Endothelial cell of umbilical vein (primary cell): ENCODE data around the gene TMEM121. TPM values are rescaled to one million over a fixed set of nuclear protein-coding genes. Genes with fewer than 3 reads are reported as not detected.

Experiments
- BruUV-seq: library from RNA; stranded (reverse); fragments of 400-500 nt; replicated peaks from 2 replicates; lab custom pipeline; 2021; lab: Mats Ljungman, UMichigan
- CTCF ChIA-PET: fragments of 300-600, 350-600 bp; sonication (Branson Sonifier 250); formaldehyde crosslinking; loops from one replicate; lab custom pipeline; 2021; ENCODE audit warnings: antibody characterized with exemption, inconsistent platforms; lab: Charles Lee
- POLR2A ChIA-PET: fragments of 300-600, 350-600 bp; sonication (Branson Sonifier 250); formaldehyde crosslinking; loops from one replicate; lab custom pipeline; 2021; ENCODE audit warnings: antibody characterized with exemption, inconsistent platforms; lab: Charles Lee
- DNase-seq: peaks from one replicate; pipeline ENCODE4 v3.0.0-alpha.2; 2011; ENCODE audit warnings: low read depth, low spot score
- FAIRE-seq: peaks from 2 replicates; lab custom pipeline; 2011; peaks lifted over from hg19 to GRCh38; lab: Jason Lieb, UNC
- H2AFZ ChIP-seq: 2 replicates; pipeline ENCODE4 v1.6.0; 2012; ENCODE audit warnings: low read depth, low read length, control low read depth, inconsistent platforms
- H3K27ac ChIP-seq: 2 replicates; pipeline ENCODE4 v1.5.1; 2011; ENCODE audit warnings: low read depth, mild to moderate bottlenecking, control low read depth, low read length, moderate library complexity; ENCODE audit not compliant: insufficient read depth
- H3K27me3 ChIP-seq, 2 experiments: 2 replicates each; pipeline versions ENCODE4 v1.6.0 to v1.6.1; 2011; ENCODE audit warnings: low read length in 2 of 2, mixed read lengths in 1 of 2; ENCODE audit not compliant: control insufficient read depth in 2 of 2, insufficient read depth in 2 of 2
- H3K36me3 ChIP-seq, 2 experiments: 2 replicates in 1 of 2; 3 replicates in 1 of 2; pipeline ENCODE4 v1.5.1; 2011; ENCODE audit warnings: low read length in 2 of 2, mild to moderate bottlenecking in 1 of 2, moderate library complexity in 1 of 2; ENCODE audit not compliant: control insufficient read depth in 2 of 2, insufficient read depth in 2 of 2; ENCODE audit errors: extremely low read depth in 1 of 2
- H3K4me1 ChIP-seq: 3 replicates; pipeline ENCODE4 v1.5.1; 2011; ENCODE audit warnings: mild to moderate bottlenecking, low read length; ENCODE audit not compliant: control insufficient read depth, insufficient read depth; ENCODE audit errors: extremely low read depth
- H3K4me2 ChIP-seq: 2 replicates; pipeline ENCODE4 v1.6.1; 2011; ENCODE audit warnings: low read length, control low read depth, mixed read lengths; ENCODE audit not compliant: insufficient read depth
- H3K4me3 ChIP-seq, 3 experiments: fragments of 200-600 bp in 1 of 3; sonication (generic), shearing (Covaris generic) in 1 of 3; replicated peaks in 1 of 3; 2 replicates each; pipeline ENCODE4 v1.5.1; 2011 to 2016; ENCODE audit warnings: control low read depth in 3 of 3, low read length in 3 of 3, mild to moderate bottlenecking in 2 of 3, inconsistent platforms in 1 of 3, low read depth in 1 of 3, moderate library complexity in 1 of 3; ENCODE audit not compliant: insufficient read depth in 1 of 3
- H3K79me2 ChIP-seq: 2 replicates; pipeline ENCODE4 v1.6.0; 2012; ENCODE audit warnings: low read length, inconsistent platforms; ENCODE audit not compliant: control insufficient read depth, insufficient read depth
- H3K9ac ChIP-seq: replicated peaks from 2 replicates; pipeline ENCODE3; 2011; ENCODE audit warnings: low read length, control low read depth; ENCODE audit not compliant: insufficient read depth; ENCODE audit errors: extremely low read depth
- H3K9me1 ChIP-seq: replicated peaks from 3 replicates; pipeline ENCODE4 v1.6.0; 2011; ENCODE audit warnings: mild to moderate bottlenecking, low read length; ENCODE audit not compliant: control insufficient read depth, insufficient read depth; ENCODE audit errors: extremely low read depth
- H3K9me3 ChIP-seq: replicated peaks from 2 replicates; pipeline ENCODE4 v1.5.1; 2012; ENCODE audit warnings: low read length, inconsistent platforms; ENCODE audit not compliant: control insufficient read depth, insufficient read depth
- H4K20me1 ChIP-seq: replicated peaks from 2 replicates; pipeline ENCODE3; 2011; ENCODE audit warnings: mild to moderate bottlenecking, low read length; ENCODE audit not compliant: control insufficient read depth, insufficient read depth; ENCODE audit errors: extremely low read depth
- EZH2 ChIP-seq: IDR thresholded peaks from 2 replicates; pipeline ENCODE4 v1.6.1; 2012; ENCODE audit warnings: borderline replicate concordance, low read depth, mild to moderate bottlenecking, moderate library complexity, low read length, inconsistent platforms; ENCODE audit not compliant: severe bottlenecking
- FOS ChIP-seq: IDR thresholded peaks from 2 replicates; pipeline ENCODE4 v1.6.1; 2011; ENCODE audit warnings: mild to moderate bottlenecking, low read length, moderate library complexity, borderline replicate concordance; ENCODE audit not compliant: insufficient read depth
- GATA2 ChIP-seq: IDR thresholded peaks from 2 replicates; pipeline ENCODE4 v1.7.0; 2011; ENCODE audit warnings: low read depth, mild to moderate bottlenecking, moderate library complexity, mixed read lengths, low read length; ENCODE audit not compliant: insufficient read length, insufficient read depth
- JUN ChIP-seq: IDR thresholded peaks from 2 replicates; pipeline ENCODE4 v1.6.1; 2011; ENCODE audit warnings: borderline replicate concordance, low read depth; ENCODE audit not compliant: insufficient read length, insufficient read depth
- MYC ChIP-seq: IDR thresholded peaks from one replicate; pipeline ENCODE4 v1.6.1; 2011; ENCODE audit warnings: mild to moderate bottlenecking, low read depth, low read length
- POLR2A ChIP-seq: IDR thresholded peaks from 2 replicates; pipeline ENCODE4 v1.6.1; 2012; ENCODE audit warnings: low read depth, mild to moderate bottlenecking, control low read depth, low read length
- POLR2AphosphoS5 ChIP-seq: IDR thresholded peaks from 2 replicates; pipeline ENCODE4 v1.6.1; 2012; ENCODE audit warnings: low read depth, mild to moderate bottlenecking, control low read depth, low read length, moderate library complexity; ENCODE audit not compliant: insufficient read depth
- dilution Hi-C: fragments of 300-500 bp; cut with MboI; formaldehyde crosslinking; loops from one replicate; pipeline ENCODE4 v1.15.0; 2019; ENCODE audit warnings: low sequenced_read_pairs; ENCODE audit not compliant: extremely low pct_ligation_motif_present
- intact Hi-C: fragments of 100-400 bp; cut with micrococcal nuclease; formaldehyde crosslinking; loops from one replicate; pipeline ENCODE4 v1.10.0; 2022
- polyA plus RNA-seq, 4 experiments: library from polyadenylated mRNA; depleted of rRNA in 3 of 4; stranded (reverse) in 3 of 4; unstranded in 1 of 4; fragments of >200 nt; gene quantifications; 2 replicates each; pipeline versions ENCODE4 v1.2.1 to v1.2.3, GENCODE V29; 2011 to 2012; ENCODE audit warnings: missing spikeins in 1 of 4
- total RNA-seq: library from RNA; stranded (reverse); gene quantifications from 2 replicates; pipeline ENCODE4 v1.2.3, GENCODE V29; 2021
- TF ChIP-seq, protein P1 (sequence below): IDR thresholded peaks from 2 replicates; pipeline ENCODE4 v1.6.1; 2011; ENCODE audit not compliant: insufficient read depth, insufficient read length
- TF ChIP-seq, protein P2 (sequence below), 2 donors: IDR thresholded peaks; 1 replicate in 1 of 2; 2 replicates in 1 of 2; pipeline ENCODE4 v1.5.1; 2011; ENCODE audit warnings: low read length in 2 of 2, mild to moderate bottlenecking in 2 of 2, moderate library complexity in 2 of 2, control low read depth in 1 of 2, inconsistent platforms in 1 of 2, low read depth in 1 of 2; ENCODE audit not compliant: insufficient read depth in 1 of 2; ENCODE audit errors: extremely low read depth in 1 of 2

The TMEM121 gene
- total and polyA plus RNA-seq, 2 donors (not counting 3 experiments of a cell fraction or from before 2014, with no cell fraction given), result 4.8 to 7.7 TPM

DNA sequence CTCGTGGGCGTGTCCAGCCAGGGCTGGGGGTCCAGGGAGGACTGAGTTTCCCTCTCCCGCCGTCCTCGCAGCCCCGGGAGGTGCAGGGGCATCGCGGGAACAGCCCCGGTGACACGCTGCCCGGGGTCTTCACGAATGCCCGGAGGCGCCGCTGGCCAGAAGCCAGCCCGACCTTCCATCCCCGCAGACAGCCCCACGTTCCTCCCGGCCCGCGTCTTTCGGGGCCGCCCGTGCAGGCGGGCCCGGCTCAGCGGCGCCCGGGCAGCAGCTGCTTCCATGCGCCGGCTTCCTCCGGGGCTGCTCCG is 36.2 kb upstream of the TMEM121 start:
- H3K9me3 ChIP-seq, result no peaks in the 10 kb centered on the region
- H3K9ac ChIP-seq, result peak overlapping the region; percentile 84
- H3K4me1 ChIP-seq, result peaks cover 2% of the 10 kb centered on the region
- peak overlapping the region; percentile 46 to 67 (median 51) for H3K4me3 ChIP-seq
- no TSS peak for BruUV-seq
- TF ChIP-seq, protein P1, sequence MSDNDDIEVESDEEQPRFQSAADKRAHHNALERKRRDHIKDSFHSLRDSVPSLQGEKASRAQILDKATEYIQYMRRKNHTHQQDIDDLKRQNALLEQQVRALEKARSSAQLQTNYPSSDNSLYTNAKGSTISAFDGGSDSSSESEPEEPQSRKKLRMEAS, result no peak
- TF ChIP-seq FOS (no peak), JUN (no peak), POLR2A (no peak), MYC (no peak), EZH2 (no peak), GATA2 (no peak), POLR2AphosphoS5 (no peak)
- TF ChIP-seq, protein P2, sequence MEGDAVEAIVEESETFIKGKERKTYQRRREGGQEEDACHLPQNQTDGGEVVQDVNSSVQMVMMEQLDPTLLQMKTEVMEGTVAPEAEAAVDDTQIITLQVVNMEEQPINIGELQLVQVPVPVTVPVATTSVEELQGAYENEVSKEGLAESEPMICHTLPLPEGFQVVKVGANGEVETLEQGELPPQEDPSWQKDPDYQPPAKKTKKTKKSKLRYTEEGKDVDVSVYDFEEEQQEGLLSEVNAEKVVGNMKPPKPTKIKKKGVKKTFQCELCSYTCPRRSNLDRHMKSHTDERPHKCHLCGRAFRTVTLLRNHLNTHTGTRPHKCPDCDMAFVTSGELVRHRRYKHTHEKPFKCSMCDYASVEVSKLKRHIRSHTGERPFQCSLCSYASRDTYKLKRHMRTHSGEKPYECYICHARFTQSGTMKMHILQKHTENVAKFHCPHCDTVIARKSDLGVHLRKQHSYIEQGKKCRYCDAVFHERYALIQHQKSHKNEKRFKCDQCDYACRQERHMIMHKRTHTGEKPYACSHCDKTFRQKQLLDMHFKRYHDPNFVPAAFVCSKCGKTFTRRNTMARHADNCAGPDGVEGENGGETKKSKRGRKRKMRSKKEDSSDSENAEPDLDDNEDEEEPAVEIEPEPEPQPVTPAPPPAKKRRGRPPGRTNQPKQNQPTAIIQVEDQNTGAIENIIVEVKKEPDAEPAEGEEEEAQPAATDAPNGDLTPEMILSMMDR (IDR thresholded peaks at IDR 0.05; ENCODE audit: extremely low read depth in 1 of 2, insufficient read depth in 1 of 2, low read depth in 1 of 2, low read length in 2 of 2), result no peak
- peak overlapping the region; percentile 82 for H3K27ac ChIP-seq
- no peaks in the 10 kb centered on the region for H3K9me1 ChIP-seq
- intact Hi-C loops, result loop anchor here (1.0 to 5.0 kb wide), 9 partner anchors 16 to 813 kb away; partner anchors contain the start of genes BRF1, CRIP2 and TEX22
- H3K79me2 ChIP-seq, result peaks cover 3% of the 10 kb centered on the region
- no peaks in the 10 kb centered on the region for H3K36me3 ChIP-seq
- peaks cover 0 to 12% of the 10 kb centered on the region in 2 experiments for H3K27me3 ChIP-seq
- ChIA-PET CTCF (interaction anchor here (0.6 to 5.1 kb wide), 30 partner anchors 9 to 400 kb away, joined by 3 to 239 read pairs (median 6); partner anchors contain the start of genes BRF1, BTBD6, NUDT14 and PACS2), POLR2A (interaction anchor here (0.7 to 1.4 kb wide), 4 partner anchors 10 to 119 kb away, joined by 3 to 9 read pairs (median 4); no protein-coding TSS in a partner anchor)
- H3K4me2 ChIP-seq, result peak overlapping the region; percentile 75
- FAIRE-seq (no peak), DNase-seq (no peak)
- H4K20me1 ChIP-seq, result no peaks in the 10 kb centered on the region
- H2AFZ ChIP-seq, result peak overlapping the region; percentile 84
- dilution Hi-C loops, result no loop called here
